Upper lobe of left lung (tissue), 4 donors: ENCODE data around the gene RBM48.

Experiments used
- CTCF ChIP-seq, 6 experiments: fragments of 450-650 bp in 4 of 6; fragments of 200-600 bp in 2 of 6; sonication (generic) in 2 of 6; IDR thresholded peaks; one replicate each; pipeline ENCODE4 v1.5.1; 2016 to 2019; ENCODE audit warnings: antibody characterized with exemption in 6 of 6
- POLR2A ChIP-seq, 4 donors: fragments of 450-650 bp; IDR thresholded peaks; one replicate each; pipeline ENCODE4 v1.5.1; 2016 to 2017; ENCODE audit warnings: antibody characterized with exemption in 4 of 4, mild to moderate bottlenecking in 2 of 4

- no peak for TF ChIP-seq POLR2A (IDR thresholded peaks at IDR 0.05)
- TF ChIP-seq CTCF (IDR thresholded peaks at IDR 0.05) = no peak
Observed at GRCh38 chr7:92586841-92587240, 58.2 kb downstream of the RBM48 start.
